T-helper 22 cell (primary cell): ENCODE data around the gene MAGI1.

Experiments
- DNase-seq: peaks from one replicate; pipeline ENCODE4 v3.0.0-alpha.2; 2020; ENCODE audit warnings: low read depth

The MAGI1 gene

GRCh38 chr3:65350801-65351476 lies 687.8 kb downstream of the MAGI1 start:
- DNase-seq = no peak

GRCh38 chr3:65348398-65348995 lies 690.2 kb downstream of the MAGI1 start:
- no peak for DNase-seq

DNA sequence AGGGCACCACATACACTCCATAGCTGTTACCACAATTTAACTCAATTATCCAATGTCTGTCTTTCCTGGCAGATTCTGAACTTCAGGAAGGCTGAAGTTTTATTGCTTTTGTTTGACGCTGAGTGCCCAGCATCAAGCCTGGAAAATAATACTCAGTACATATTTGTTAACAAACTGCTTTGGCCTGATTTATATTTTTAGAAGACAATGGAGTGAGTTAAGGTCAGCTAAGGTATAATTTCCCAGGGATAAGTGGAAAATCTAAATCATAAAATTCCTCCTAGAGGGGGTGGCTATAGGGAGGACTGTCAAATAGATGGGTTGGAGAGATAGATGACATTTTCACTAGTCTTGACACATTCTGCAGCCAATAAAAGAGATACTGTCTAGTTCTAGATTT lies 691.6 kb downstream of the MAGI1 start:
- no peak for DNase-seq

DNA sequence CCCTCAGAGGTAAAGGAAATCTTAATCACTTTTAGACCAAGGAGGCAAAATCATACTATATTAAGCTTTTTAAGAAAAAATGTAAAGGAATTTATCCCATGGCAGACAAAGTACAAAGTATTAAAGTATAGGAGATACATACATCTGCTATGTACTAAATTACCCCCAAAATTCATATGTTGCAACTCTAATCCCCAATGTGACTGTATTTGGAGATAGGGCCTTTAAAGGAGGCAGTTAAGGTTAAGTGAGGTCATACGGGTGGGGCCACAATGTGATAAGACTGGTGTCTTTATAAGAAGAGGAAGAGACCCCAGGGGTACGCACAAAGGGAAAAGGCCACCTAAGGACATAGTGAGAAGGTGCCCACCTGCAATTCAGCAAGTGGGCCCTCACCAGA lies 693.9 kb downstream of the MAGI1 start:
- no peak for DNase-seq

DNA sequence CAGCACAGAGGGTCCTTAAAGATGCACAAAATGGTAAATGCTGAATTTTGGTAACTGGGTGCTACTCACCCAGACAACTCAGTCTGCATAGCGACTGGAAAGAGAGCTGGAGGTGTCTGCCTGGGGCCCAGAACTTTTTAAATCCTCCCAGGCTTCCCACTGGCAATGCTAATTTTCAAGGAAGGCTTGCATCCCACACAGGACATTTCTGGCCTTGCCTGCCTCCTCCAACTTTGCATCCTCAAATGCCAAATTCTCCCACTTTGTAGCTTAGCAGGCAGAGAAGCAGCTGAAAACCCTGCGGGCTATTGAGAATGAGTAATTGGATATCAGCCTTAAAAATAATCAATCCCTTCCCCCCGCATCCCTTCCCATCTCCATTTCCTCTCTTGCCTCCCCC lies 694.3 kb downstream of the MAGI1 start:
- no peak for DNase-seq

GRCh38 chr3:65343736-65344135 lies 695.0 kb downstream of the MAGI1 start:
- no peak for DNase-seq

GRCh38 chr3:65343026-65343425 lies 695.7 kb downstream of the MAGI1 start:
- no peak for DNase-seq

GRCh38 chr3:65342084-65342683 lies 696.5 kb downstream of the MAGI1 start:
- no peak for DNase-seq

DNA sequence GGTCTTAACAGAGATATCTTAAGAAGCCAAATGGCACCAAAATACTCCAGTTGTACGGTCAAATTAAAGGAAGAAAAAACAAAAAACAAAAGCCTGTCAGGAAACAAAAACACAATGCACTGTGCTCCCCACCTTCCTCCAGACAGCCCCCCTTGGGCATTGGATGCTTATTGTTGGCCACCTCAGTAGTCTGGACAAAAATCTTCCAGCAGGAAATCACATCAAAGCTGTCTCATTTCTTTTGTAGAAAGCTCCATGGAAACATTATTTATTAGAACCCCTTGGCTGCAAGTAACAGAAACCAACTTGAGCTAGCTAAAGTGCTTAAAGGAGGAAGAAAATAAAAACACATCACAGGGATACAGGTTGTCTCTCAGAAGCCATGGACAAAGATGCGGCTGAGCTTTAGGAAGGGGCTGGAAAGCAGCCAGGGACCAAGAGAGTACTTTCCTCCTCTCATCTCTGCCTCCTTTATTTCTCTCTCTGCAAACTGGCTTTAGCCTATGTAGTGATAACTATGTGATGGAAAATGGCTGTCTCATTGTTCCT lies 699.5 kb downstream of the MAGI1 start:
- DNase-seq = no peak

DNA sequence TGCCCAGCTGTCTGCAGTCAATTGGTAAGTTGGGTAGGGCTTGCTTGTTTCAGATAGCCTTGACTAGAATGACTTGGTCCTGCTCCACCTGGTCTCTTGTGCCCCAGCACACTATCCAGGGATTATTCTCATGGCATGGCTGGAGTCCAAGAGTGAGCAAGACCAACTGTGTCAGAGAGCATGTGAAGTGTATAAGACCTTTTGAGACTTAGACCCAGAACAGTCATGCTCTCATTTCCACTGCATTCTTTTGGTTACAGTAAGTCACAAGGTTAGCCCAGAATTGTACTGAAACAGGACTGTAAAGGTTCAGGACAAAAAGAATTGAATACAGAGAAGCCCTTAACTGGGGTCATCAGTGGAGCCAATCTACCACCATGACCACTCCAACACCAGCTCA lies 700.1 kb downstream of the MAGI1 start:
- no peak for DNase-seq

- no peak for DNase-seq
Observed at GRCh38 chr3:65335587-65335986, 703.1 kb downstream of the MAGI1 start.

DNA sequence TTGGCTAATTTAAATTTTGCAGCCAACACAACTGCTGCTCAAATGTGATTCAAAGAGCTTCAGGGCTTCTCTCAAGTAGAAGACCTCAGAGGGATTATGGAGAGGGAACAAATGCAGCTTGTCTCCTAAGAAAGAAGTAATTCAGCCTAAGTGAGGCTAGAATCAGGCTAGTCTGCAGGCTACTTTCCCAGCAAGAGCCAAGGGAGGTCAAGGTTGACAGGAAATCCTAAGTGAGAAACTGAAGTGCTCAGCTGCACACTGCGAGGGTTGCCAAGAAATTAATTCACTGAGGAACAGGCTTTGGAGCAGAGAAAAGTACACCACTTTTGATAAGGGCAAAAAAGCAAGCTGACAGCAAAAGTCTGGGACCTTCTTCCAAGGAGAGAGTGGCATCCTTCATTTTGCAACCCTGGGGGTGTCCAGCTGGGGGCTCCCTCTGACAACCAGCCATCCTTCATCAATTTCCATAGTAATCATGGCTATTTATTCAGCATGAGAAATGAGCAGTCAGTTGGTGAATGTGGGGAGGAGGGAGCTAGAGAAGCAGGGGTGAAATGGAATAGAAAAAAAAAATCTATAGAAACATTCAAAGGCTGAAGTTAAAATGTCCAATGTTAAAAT lies 704.6 kb downstream of the MAGI1 start:
- no peak for DNase-seq

GRCh38 chr3:65331730-65332129 lies 707.0 kb downstream of the MAGI1 start:
- no peak for DNase-seq

DNA sequence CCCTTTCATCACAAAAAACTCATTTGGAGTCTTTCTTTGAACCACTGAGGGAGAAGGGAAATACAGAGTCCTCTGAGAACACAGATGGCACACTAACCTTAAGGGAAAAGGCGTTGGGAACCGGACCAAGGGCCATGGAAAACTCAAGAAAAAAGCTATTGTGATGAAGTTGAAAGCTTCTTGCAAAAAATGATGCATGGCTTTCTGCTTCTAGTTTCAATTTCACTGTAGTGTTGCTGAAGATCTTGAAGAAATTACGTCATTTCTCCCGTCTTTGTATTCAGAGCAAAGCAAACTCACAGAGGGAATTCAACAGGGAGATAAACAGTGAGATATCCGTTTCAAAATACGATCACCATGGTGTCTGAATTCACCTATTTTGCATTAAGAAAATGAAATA lies 708.6 kb downstream of the MAGI1 start:
- no peak for DNase-seq

GRCh38 chr3:65328148-65328547 lies 710.6 kb downstream of the MAGI1 start:
- no peak for DNase-seq

- no peak for DNase-seq
Observed at GRCh38 chr3:65326574-65326973, 712.1 kb downstream of the MAGI1 start.

DNA sequence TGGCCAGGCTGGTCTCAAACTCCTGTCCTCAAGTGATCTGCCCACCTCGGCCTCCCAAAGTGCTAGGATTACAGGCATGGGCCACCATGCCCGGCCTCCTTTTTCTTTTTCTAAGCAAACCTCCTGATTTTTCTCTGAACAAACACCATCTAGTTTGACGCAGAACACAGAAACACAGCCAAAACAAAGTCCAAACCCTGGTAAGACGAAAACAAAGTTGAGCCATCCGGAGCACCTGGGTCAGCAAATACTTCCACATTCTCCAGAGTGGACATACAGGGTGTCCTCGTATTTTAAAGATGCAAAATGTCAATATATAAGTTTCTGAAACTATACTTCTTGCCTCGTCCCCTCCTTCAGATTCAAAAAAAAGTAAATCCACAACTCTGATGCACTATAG lies 715.8 kb downstream of the MAGI1 start:
- no peak for DNase-seq

GRCh38 chr3:65318231-65318630 lies 720.5 kb downstream of the MAGI1 start:
- no peak for DNase-seq

- no peak for DNase-seq
Observed at GRCh38 chr3:65314916-65315315, 723.8 kb downstream of the MAGI1 start.

DNA sequence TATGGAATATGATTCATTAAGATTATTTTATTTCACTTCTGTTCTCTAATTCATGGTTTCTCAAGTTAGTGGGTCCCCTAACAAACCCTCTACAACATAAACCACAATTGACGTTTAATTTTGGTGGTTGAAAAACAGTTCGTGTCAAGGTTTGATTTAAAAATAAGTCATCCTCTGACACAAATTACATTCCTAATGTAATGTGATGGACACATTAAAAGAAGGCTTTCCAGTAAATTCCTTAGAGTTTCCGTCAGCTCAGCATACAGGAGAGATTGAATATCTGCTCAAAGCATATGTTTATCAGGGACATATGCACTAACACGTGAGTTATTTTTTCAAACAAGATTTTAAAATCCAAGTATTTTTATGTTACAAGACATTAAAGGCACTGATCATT lies 724.4 kb downstream of the MAGI1 start:
- no peak for DNase-seq

GRCh38 chr3:65313666-65314065 lies 725.1 kb downstream of the MAGI1 start:
- no peak for DNase-seq

DNA sequence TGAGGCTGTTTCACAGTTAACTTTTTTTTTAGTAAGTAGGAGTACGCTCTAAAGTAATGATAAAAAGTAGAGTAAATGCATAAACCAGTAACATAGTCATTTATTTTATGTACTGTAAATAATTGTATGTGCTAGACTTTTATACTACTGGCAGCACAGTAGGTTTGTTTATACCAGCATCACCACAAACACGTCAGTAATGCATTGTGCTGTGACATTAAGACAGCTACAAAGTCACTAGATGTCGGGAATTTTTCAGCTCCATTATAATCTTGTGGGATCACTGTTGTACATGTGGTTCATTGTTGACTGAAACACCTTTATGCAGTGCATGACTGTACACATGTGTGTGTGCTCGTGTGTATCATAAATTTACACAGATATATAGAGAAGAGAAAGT lies 732.9 kb downstream of the MAGI1 start:
- DNase-seq = no peak
